HG03558 (cell line): ENCODE data around the gene SCLY.

Experiments used
- ATAC-seq: cut with Tn5 transposase; IDR thresholded peaks from one replicate; pipeline ENCODE4 v1.9.1; 2021; ENCODE audit warnings: moderate number of reproducible peaks; ENCODE audit not compliant: unreplicated experiment; ENCODE audit errors: extremely low read depth

SCLY gene

GRCh38 chr2:238122287-238123217, 61.8 kb downstream of the SCLY start:
- ATAC-seq = no peak

GRCh38 chr2:238123218-238123971, 62.6 kb downstream of the SCLY start:
- no peak for ATAC-seq

GRCh38 chr2:238123991-238124470, 63.2 kb downstream of the SCLY start:
- ATAC-seq = no peak

GRCh38 chr2:238124488-238125126, 63.8 kb downstream of the SCLY start:
- ATAC-seq = no peak

- ATAC-seq = no peak
These were observed 64.5 kb downstream of the SCLY start for GRCh38 chr2:238125127-238125885.

- ATAC-seq = no peak
These were observed 65.5 kb downstream of the SCLY start for GRCh38 chr2:238126338-238126737.

- ATAC-seq = no peak
These were observed 66.0 kb downstream of the SCLY start for GRCh38 chr2:238126775-238127164.

- ATAC-seq = no peak
These were observed 66.6 kb downstream of the SCLY start for GRCh38 chr2:238127165-238128060.

GRCh38 chr2:238128061-238128440, 67.2 kb downstream of the SCLY start:
- no peak for ATAC-seq

GRCh38 chr2:238128534-238129001, 67.8 kb downstream of the SCLY start:
- ATAC-seq = no peak

GRCh38 chr2:238129166-238130010, 68.6 kb downstream of the SCLY start:
- no peak for ATAC-seq

- ATAC-seq = no peak
These were observed 69.4 kb downstream of the SCLY start for GRCh38 chr2:238130111-238130695.

- no peak for ATAC-seq
These were observed 70.2 kb downstream of the SCLY start for GRCh38 chr2:238130696-238131628.

GRCh38 chr2:238131761-238132462, 71.1 kb downstream of the SCLY start:
- ATAC-seq = no peak

GRCh38 chr2:238132463-238133450, 72.0 kb downstream of the SCLY start:
- no peak for ATAC-seq
